IMR-90 (cell line): ENCODE data around the gene PPAN. TPM values are rescaled to one million over a fixed set of nuclear protein-coding genes. Genes with fewer than 3 reads are reported as not detected.

Experiments
- ATAC-seq: fragments of 200-7000 bp; cut with Tn5 transposase; 2 replicates; pipeline ENCODE4 v1.9.1; 2020; ENCODE audit warnings: low read depth, mild to moderate bottlenecking, moderate library complexity
- BruUV-seq: library from RNA; stranded (reverse); fragments of 400-500 nt; replicated peaks from 2 replicates; lab custom pipeline; 2021; lab: Mats Ljungman, UMichigan
- CTCF ChIA-PET: fragments of 300-600 bp; formaldehyde crosslinking; extraction: SDS; loops from one replicate; lab custom pipeline; 2021; ENCODE audit warnings: antibody characterized with exemption; lab: Yijun Ruan, JAX
- POLR2A ChIA-PET: fragments of 300-600 bp; sonication (Branson Sonifier 250); formaldehyde crosslinking; loops from one replicate; lab custom pipeline; 2022; ENCODE audit warnings: antibody characterized with exemption; ENCODE audit not compliant: unreplicated experiment; lab: Charles Lee
- DNase-seq: peaks from one replicate; pipeline ENCODE4 v3.0.0; 2013
- H2AFZ ChIP-seq: replicated peaks from 2 replicates; pipeline ENCODE3; 2013; ENCODE audit warnings: low read length, mild to moderate bottlenecking; ENCODE audit not compliant: poor library complexity
- H2AK5ac ChIP-seq: 2 replicates; pipeline ENCODE4 v1.6.1; 2013; ENCODE audit warnings: low read depth, low read length, inconsistent platforms
- H2AK9ac ChIP-seq: replicated peaks from 2 replicates; pipeline ENCODE3; 2013; ENCODE audit warnings: mild to moderate bottlenecking, low read depth, low read length, moderate library complexity; ENCODE audit not compliant: poor library complexity
- H2BK120ac ChIP-seq: 2 replicates; pipeline ENCODE4 v1.6.1; 2013; ENCODE audit warnings: low read depth, low read length, inconsistent platforms
- H2BK15ac ChIP-seq: 3 replicates; pipeline ENCODE4 v1.6.1; 2013; ENCODE audit warnings: low read depth, low read length, inconsistent platforms
- H2BK20ac ChIP-seq: 2 replicates; pipeline ENCODE4 v1.6.1; 2013; ENCODE audit warnings: low read depth, mild to moderate bottlenecking, inconsistent platforms, low read length, moderate library complexity
- H2BK5ac ChIP-seq: 2 replicates; pipeline ENCODE4 v1.6.1; 2013; ENCODE audit warnings: mild to moderate bottlenecking, low read depth, low read length, inconsistent platforms; ENCODE audit not compliant: poor library complexity, severe bottlenecking
- H3K14ac ChIP-seq: replicated peaks from 2 replicates; pipeline ENCODE4 v1.6.1; 2013; ENCODE audit warnings: low read depth, low read length, inconsistent platforms
- H3K18ac ChIP-seq: 2 replicates; pipeline ENCODE4 v1.6.1; 2013; ENCODE audit warnings: low read depth, low read length, control low read depth
- H3K23ac ChIP-seq: 2 replicates; pipeline ENCODE4 v1.6.1; 2013; ENCODE audit warnings: low read depth, low read length, inconsistent platforms
- H3K27ac ChIP-seq: 2 replicates; pipeline ENCODE4 v1.5.1; 2013; ENCODE audit warnings: mild to moderate bottlenecking, control low read depth, low read length; ENCODE audit not compliant: insufficient read depth
- H3K27me3 ChIP-seq: 2 replicates; pipeline ENCODE4 v1.6.1; 2013; ENCODE audit warnings: low read length; ENCODE audit not compliant: control insufficient read depth, insufficient read depth
- H3K36me3 ChIP-seq: 2 replicates; pipeline ENCODE4 v1.6.1; 2013; ENCODE audit warnings: low read length, mixed read lengths; ENCODE audit not compliant: control insufficient read depth, insufficient read depth
- H3K4ac ChIP-seq: 2 replicates; pipeline ENCODE4 v1.6.1; 2013; ENCODE audit warnings: low read depth, low read length, inconsistent platforms
- H3K4me1 ChIP-seq: 2 replicates; pipeline ENCODE4 v1.6.1; 2013; ENCODE audit warnings: low read length, mixed read lengths; ENCODE audit not compliant: control insufficient read depth, insufficient read depth
- H3K4me2 ChIP-seq: 2 replicates; pipeline ENCODE4 v1.6.1; 2013; ENCODE audit warnings: low read depth, mild to moderate bottlenecking, control low read depth, low read length, moderate library complexity
- H3K4me3 ChIP-seq: 2 replicates; pipeline ENCODE4 v1.5.1; 2013; ENCODE audit warnings: low read depth, mild to moderate bottlenecking, control low read depth, low read length, moderate library complexity; ENCODE audit not compliant: insufficient read depth
- H3K56ac ChIP-seq: 2 replicates; pipeline ENCODE4 v1.6.1; 2013; ENCODE audit warnings: low read length, inconsistent platforms; ENCODE audit not compliant: insufficient read depth; ENCODE audit errors: extremely low read depth
- H3K79me1 ChIP-seq, 2 experiments: 2 replicates each; pipeline ENCODE4 v1.6.1; 2013; ENCODE audit warnings: low read length in 2 of 2, inconsistent platforms in 1 of 2, low read depth in 1 of 2
- H3K9ac ChIP-seq: 2 replicates; pipeline ENCODE4 v1.6.1; 2013; ENCODE audit warnings: low read depth, low read length, control low read depth
- H3K9me1 ChIP-seq: 2 replicates; pipeline ENCODE4 v1.6.1; 2013; ENCODE audit warnings: low read length, inconsistent platforms; ENCODE audit not compliant: insufficient read depth
- H3K9me3 ChIP-seq: 2 replicates; pipeline ENCODE4 v1.6.1; 2013; ENCODE audit warnings: low read length; ENCODE audit not compliant: control insufficient read depth, insufficient read depth
- H4K20me1 ChIP-seq: 2 replicates; pipeline ENCODE4 v1.6.1; 2013; ENCODE audit warnings: low read length, inconsistent platforms; ENCODE audit not compliant: insufficient read depth
- H4K5ac ChIP-seq: 2 replicates; pipeline ENCODE4 v1.6.1; 2013; ENCODE audit warnings: mild to moderate bottlenecking, low read depth, low read length, control low read depth
- H4K8ac ChIP-seq, 2 experiments: 2 replicates each; pipeline ENCODE4 v1.6.1; 2013; ENCODE audit warnings: low read depth in 2 of 2, low read length in 2 of 2, control low read depth in 1 of 2, inconsistent platforms in 1 of 2
- H4K91ac ChIP-seq: 2 replicates; pipeline ENCODE4 v1.6.1; 2013; ENCODE audit warnings: low read depth, low read length, inconsistent platforms; ENCODE audit not compliant: insufficient read depth
- BHLHE40 ChIP-seq: fragments of 150-350 bp; IDR thresholded peaks from 2 replicates; pipeline ENCODE4 v1.6.1; 2016; ENCODE audit warnings: mild to moderate bottlenecking, low read depth, low read length
- CEBPB ChIP-seq: IDR thresholded peaks from 2 replicates; pipeline ENCODE4 v1.6.1; 2012; ENCODE audit warnings: low read depth, low read length, improper control_type of control experiment
- CHD1 ChIP-seq: IDR thresholded peaks from 2 replicates; pipeline ENCODE4 v1.6.1; 2012; ENCODE audit warnings: low read depth, low read length, improper control_type of control experiment
- CTCF ChIP-seq: conservative IDR thresholded peaks from 2 replicates; pipeline ENCODE4 v1.5.1; 2012; ENCODE audit warnings: mild to moderate bottlenecking, low read depth, low read length, improper control_type of control experiment
- ELK1 ChIP-seq: fragments of 150-350 bp; IDR thresholded peaks from 2 replicates; pipeline ENCODE4 v1.6.1; 2016; ENCODE audit warnings: low read depth, mild to moderate bottlenecking, low read length, moderate library complexity, borderline replicate concordance
- FOS ChIP-seq: fragments of 150-350 bp; IDR thresholded peaks from 2 replicates; pipeline ENCODE4 v1.6.1; 2016; ENCODE audit warnings: low read depth, low read length
- MAFK ChIP-seq: IDR thresholded peaks from 2 replicates; pipeline ENCODE4 v1.6.1; 2012; ENCODE audit warnings: low read depth, low read length, improper control_type of control experiment
- MAZ ChIP-seq: IDR thresholded peaks from 2 replicates; pipeline ENCODE4 v1.6.1; 2012; ENCODE audit warnings: low read depth, mild to moderate bottlenecking, low read length, improper control_type of control experiment, moderate library complexity, borderline replicate concordance
- MXI1 ChIP-seq: IDR thresholded peaks from 2 replicates; pipeline ENCODE4 v1.6.1; 2012; ENCODE audit warnings: low read depth, mild to moderate bottlenecking, low read length, moderate library complexity, borderline replicate concordance
- NFE2L2 ChIP-seq: fragments of 150-350 bp; IDR thresholded peaks from 2 replicates; pipeline ENCODE4 v1.6.1; 2016; ENCODE audit warnings: low read depth, mild to moderate bottlenecking, low read length
- POLR2A ChIP-seq: IDR thresholded peaks from 2 replicates; pipeline ENCODE4 v1.6.1; 2012; ENCODE audit warnings: mild to moderate bottlenecking, low read depth, low read length
- RAD21 ChIP-seq: IDR thresholded peaks from 2 replicates; pipeline ENCODE4 v1.6.1; 2012; ENCODE audit warnings: low read length, improper control_type of control experiment
- RCOR1 ChIP-seq: IDR thresholded peaks from 2 replicates; pipeline ENCODE4 v1.6.1; 2012; ENCODE audit warnings: mild to moderate bottlenecking, low read length, improper control_type of control experiment; ENCODE audit not compliant: insufficient replicate concordance
- RFX5 ChIP-seq: IDR thresholded peaks from 2 replicates; pipeline ENCODE4 v1.8.0; 2012; ENCODE audit warnings: low read depth, mild to moderate bottlenecking, low read length, moderate library complexity
- SMC3 ChIP-seq: fragments of 150-350 bp; IDR thresholded peaks from 2 replicates; pipeline ENCODE4 v1.6.1; 2016; ENCODE audit warnings: low read depth, mild to moderate bottlenecking, antibody characterized with exemption, low read length, moderate library complexity
- USF2 ChIP-seq: fragments of 150-350 bp; IDR thresholded peaks from 2 replicates; pipeline ENCODE4 v1.6.1; 2017; ENCODE audit warnings: mild to moderate bottlenecking, antibody characterized with exemption, low read length, low read depth
- WGBS, 2 experiments: methylation state at CpG; one replicate each; pipeline versions ENCODE4 v1.1.5 to v1.1.7; 2013; ENCODE audit warnings: missing lambda C conversion rate in 2 of 2; ENCODE audit not compliant: insufficient read length in 1 of 2; ENCODE audit errors: extremely low coverage in 2 of 2; 5-methylcytosine and 5-hydroxymethylcytosine counted together
- dilution Hi-C: fragments of 300-500 bp; cut with HindIII; formaldehyde crosslinking; loops from one replicate; pipeline ENCODE4 v1.14.3; 2018; ENCODE audit warnings: low sequenced_read_pairs; ENCODE audit not compliant: unreplicated experiment
- in situ Hi-C: fragments of 300-500 bp; cut with MboI; formaldehyde crosslinking; loops from 3 replicates; pipeline ENCODE4 v1.14.3; 2019; ENCODE audit warnings: low sequenced_read_pairs, inconsistent platforms, mixed read lengths
- intact Hi-C: fragments of 100-400 bp; cut with micrococcal nuclease; formaldehyde crosslinking; loops from 2 replicates; pipeline ENCODE4 v1.10.0; 2022
- polyA plus RNA-seq, 3 experiments: library from polyadenylated mRNA; depleted of rRNA; stranded (reverse); fragments of >200 nt; gene quantifications; 2 replicates each; pipeline ENCODE4 v1.2.3, GENCODE V29; 2012; ENCODE audit warnings: low replicate concordance in 1 of 3
- total RNA-seq: library from RNA; depleted of rRNA; stranded (reverse); fragments of >200 nt; gene quantifications from 2 replicates; pipeline ENCODE4 v1.2.3, GENCODE V29; 2012

PPAN gene
- total and polyA plus RNA-seq, 2 of the 4 experiments (the other 2 are of a cell fraction), result 24.0 to 41.6 TPM

GRCh38 chr19:10113592-10113963 is 7.4 kb downstream of the PPAN start:
- dilution Hi-C loops, result no loop called here
- Histone ChIP-seq H3K9me3 (no peaks in the 10 kb centered on the region), H2AFZ (no peak overlapping the region), H2BK20ac (no peak overlapping the region), H3K4me1 (no peaks in the 10 kb centered on the region), H3K18ac (no peak overlapping the region), H4K5ac (no peak overlapping the region), H3K79me1 (peaks cover 9 to 42% of the 10 kb centered on the region in 2 experiments), H2BK5ac (no peak overlapping the region), H3K14ac (no peak overlapping the region), H4K20me1 (peaks cover 20% of the 10 kb centered on the region), H2AK9ac (peak overlapping the region; percentile 72), H3K56ac (no peak overlapping the region), H3K9ac (no peak overlapping the region), H3K4ac (no peak overlapping the region), H2BK15ac (no peak overlapping the region), H4K91ac (no peak overlapping the region), H2BK120ac (no peak overlapping the region), H3K27me3 (no peaks in the 10 kb centered on the region), H3K27ac (no peak overlapping the region), H2AK5ac (no peak overlapping the region; the same call in none of the 2 replicates), H3K9me1 (no peaks in the 10 kb centered on the region), H3K4me2 (no peak overlapping the region), H4K8ac (no peak overlapping the region), H3K23ac (no peak overlapping the region), H3K4me3 (no peak overlapping the region), H3K36me3 (peaks cover 66% of the 10 kb centered on the region)
- ChIA-PET POLR2A (interaction anchor here (0.5 kb wide), 1 partner anchor 10 kb away, joined by 3 read pairs; no protein-coding TSS in a partner anchor), CTCF (interaction anchor here (0.6 kb wide), 2 partner anchors 74 to 128 kb away, joined by 3 to 4 read pairs; no protein-coding TSS in a partner anchor)
- no TSS peak for BruUV-seq
- no peak for TF ChIP-seq RCOR1
- TF ChIP-seq CHD1, result no peak
- no peak for TF ChIP-seq RFX5
- no peak for TF ChIP-seq NFE2L2
- no peak for TF ChIP-seq SMC3
- TF ChIP-seq MXI1, result no peak
- no peak for TF ChIP-seq RAD21
- no peak for TF ChIP-seq USF2
- no peak; the same call in 1 of the 2 replicates for TF ChIP-seq POLR2A
- no peak for TF ChIP-seq MAFK
- no peak for TF ChIP-seq CTCF
- no peak for TF ChIP-seq FOS
- no peak for TF ChIP-seq CEBPB
- no peak for TF ChIP-seq ELK1
- no peak for TF ChIP-seq MAZ
- no peak for TF ChIP-seq BHLHE40
- DNase-seq (no peak), ATAC-seq (peak; percentile 6)
- 69% methylated on average over 13 of the region's 19 CpGs; no CpG with 5 or more reads in 1 of the 2 experiments for WGBS, 2 experiments
- intact Hi-C loops, result loop anchor here (1.0 kb wide), 1 partner anchor 182 kb away; no protein-coding TSS in a partner anchor
- in situ Hi-C loops, result no loop called here
